GM19468 (cell line): Measurements from ENCODE around the gene VAT1.
"Not testable (repeated sequence)": the region's sequence is repeated elsewhere in the genome, so short reads cannot be mapped to it uniquely, and the experiment has no call there.

Experiments used
- ATAC-seq: cut with Tn5 transposase; IDR thresholded peaks from one replicate; pipeline ENCODE4 v1.9.1; 2021; ENCODE audit warnings: mild to moderate bottlenecking, moderate library complexity, moderate number of reproducible peaks; ENCODE audit not compliant: unreplicated experiment; ENCODE audit errors: extremely low read depth

Gene VAT1

GRCh38 chr17:43021741-43022512 lies at the start of gene VAT1:
Gene VAT1 (minus strand): TSS chr17:43022385. CDS start chr17:43022322, 63 bp downstream.
- ATAC-seq, result no peak

GRCh38 chr17:43070872-43071271 lies 48.7 kb upstream of the VAT1 start:
- no peak for ATAC-seq

- no peak for ATAC-seq
These were observed 48.1 kb upstream of the VAT1 start for GRCh38 chr17:43070257-43070656.

- ATAC-seq, result no peak
These were observed 47.2 kb upstream of the VAT1 start for GRCh38 chr17:43069368-43069898.

GRCh38 chr17:43068570-43069367 lies 46.6 kb upstream of the VAT1 start:
- no peak for ATAC-seq

GRCh38 chr17:43062984-43063638 lies 40.9 kb upstream of the VAT1 start:
- ATAC-seq, result no peak

GRCh38 chr17:43056051-43056450 lies 33.9 kb upstream of the VAT1 start:
- ATAC-seq, result no peak

- ATAC-seq, result not testable (repeated sequence)
These were observed 30.8 kb upstream of the VAT1 start for GRCh38 chr17:43053008-43053407.

GRCh38 chr17:43051969-43052368 lies 29.8 kb upstream of the VAT1 start:
- no peak for ATAC-seq

GRCh38 chr17:43044024-43044423 lies 21.8 kb upstream of the VAT1 start:
- ATAC-seq, result no peak

GRCh38 chr17:43043307-43043706 lies 21.1 kb upstream of the VAT1 start:
- no peak for ATAC-seq

- ATAC-seq, result no peak
These were observed 19.9 kb upstream of the VAT1 start for GRCh38 chr17:43042025-43042628.

GRCh38 chr17:43040655-43041054 lies 18.5 kb upstream of the VAT1 start:
- no peak for ATAC-seq

- ATAC-seq, result no peak
These were observed 17.5 kb upstream of the VAT1 start for GRCh38 chr17:43039646-43040045.

- no peak for ATAC-seq
These were observed 12.7 kb upstream of the VAT1 start for GRCh38 chr17:43034894-43035293.

GRCh38 chr17:43033948-43034881 lies 12.0 kb upstream of the VAT1 start:
- no peak for ATAC-seq

GRCh38 chr17:43031666-43032065 lies 9.5 kb upstream of the VAT1 start:
- no peak for ATAC-seq

GRCh38 chr17:43030137-43030767 lies 8.1 kb upstream of the VAT1 start:
- ATAC-seq, result no peak
